Hematopoietic multipotent progenitor cell (in vitro differentiated cells): Measurements from ENCODE around the gene KCNH3. TPM values are rescaled to one million over a fixed set of nuclear protein-coding genes. Genes with fewer than 3 reads are reported as not detected.
"Not testable (repeated sequence)": the region's sequence is repeated elsewhere in the genome, so short reads cannot be mapped to it uniquely, and the experiment has no call there.

ENCODE experiments used
- DNase-seq, 3 donors: peaks; one replicate each; pipeline ENCODE4 v3.0.0-alpha.2; 2011 to 2015; ENCODE audit warnings: low read depth in 2 of 3, low spot score in 2 of 3
- total RNA-seq: library from RNA; depleted of rRNA; stranded (reverse); fragments of >200 nt; gene quantifications from one replicate; pipeline ENCODE4 v1.2.3, GENCODE V29; 2012

KCNH3 gene
- total RNA-seq, 1 donor: 2.2 TPM

DNA sequence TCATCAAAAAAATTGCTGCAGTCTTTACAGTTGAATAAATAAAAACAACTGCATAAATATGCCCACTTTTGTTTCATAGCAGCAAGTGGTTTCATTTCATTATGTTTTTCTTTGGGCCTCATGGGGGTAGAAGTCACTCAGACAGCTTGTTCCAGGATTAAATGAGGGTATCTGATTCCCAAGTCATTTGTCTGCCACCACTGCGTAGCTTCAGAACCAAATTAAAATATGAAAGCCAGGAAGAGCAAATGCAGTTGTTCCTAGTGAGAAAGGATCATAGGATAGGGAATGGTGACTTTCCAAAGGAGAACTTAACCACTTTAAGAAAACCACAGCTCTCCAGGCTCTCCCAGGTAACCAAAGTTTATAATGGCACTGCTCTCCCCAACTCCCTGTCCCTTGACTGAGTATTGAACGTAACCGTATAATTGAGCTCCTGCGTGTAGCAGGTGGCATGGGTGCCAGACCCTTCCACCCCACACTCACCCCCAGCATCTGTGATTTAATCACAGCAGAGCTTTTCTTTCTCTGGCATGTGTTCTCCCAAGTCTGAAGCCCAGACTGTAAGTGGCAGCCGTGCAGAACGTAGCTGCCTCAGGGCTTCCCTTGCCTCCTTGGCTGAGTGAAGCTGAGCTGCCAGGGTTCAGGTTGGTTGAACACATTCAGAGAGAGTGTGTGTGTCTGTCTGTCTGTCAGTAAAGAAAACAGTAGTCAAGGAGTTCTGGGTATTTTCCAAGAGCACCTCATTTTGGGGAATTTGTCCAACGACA lies 11.3 kb upstream of the KCNH3 start:
- DNase-seq: no peak

DNA sequence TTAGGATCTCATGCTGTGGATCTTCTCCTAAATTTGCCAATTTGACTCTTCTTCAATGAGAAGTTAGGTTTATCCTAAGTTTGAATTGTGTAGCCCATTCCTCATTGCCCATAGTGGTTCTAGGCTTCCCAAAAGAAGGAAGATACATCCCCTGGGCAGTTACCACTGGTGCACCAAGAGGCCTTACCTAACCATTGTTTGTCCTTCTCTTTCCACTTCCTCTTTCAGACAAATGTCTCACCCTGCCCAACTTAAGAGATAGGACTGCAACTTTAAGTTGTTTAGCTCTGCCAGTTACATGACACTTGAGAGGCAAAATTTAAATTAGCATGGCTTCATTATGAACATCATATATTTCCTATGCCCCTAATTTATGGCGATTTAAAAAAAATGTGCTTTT lies 9.4 kb upstream of the KCNH3 start:
- DNase-seq: peak in 1 of 3 donors; percentile 40

DNA sequence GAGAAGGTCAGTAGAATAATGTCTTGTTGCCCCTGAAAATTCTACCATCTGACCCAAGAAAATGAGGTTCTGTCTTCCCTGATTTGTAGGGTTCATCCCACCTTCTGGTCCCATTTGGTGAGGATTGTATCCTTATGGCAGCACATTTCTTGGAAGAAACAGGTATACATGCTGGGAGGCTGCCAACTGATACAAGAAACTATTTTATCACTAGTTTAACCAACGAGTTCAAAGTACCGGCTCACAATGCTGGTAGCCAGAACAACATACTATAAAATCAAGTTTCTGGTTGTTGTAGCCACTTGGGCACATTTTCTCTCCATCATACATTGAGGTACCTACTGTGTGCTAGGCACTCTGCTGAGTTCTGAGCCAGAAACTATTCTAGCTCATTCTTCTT lies 7.1 kb upstream of the KCNH3 start:
- no peak for DNase-seq

DNA sequence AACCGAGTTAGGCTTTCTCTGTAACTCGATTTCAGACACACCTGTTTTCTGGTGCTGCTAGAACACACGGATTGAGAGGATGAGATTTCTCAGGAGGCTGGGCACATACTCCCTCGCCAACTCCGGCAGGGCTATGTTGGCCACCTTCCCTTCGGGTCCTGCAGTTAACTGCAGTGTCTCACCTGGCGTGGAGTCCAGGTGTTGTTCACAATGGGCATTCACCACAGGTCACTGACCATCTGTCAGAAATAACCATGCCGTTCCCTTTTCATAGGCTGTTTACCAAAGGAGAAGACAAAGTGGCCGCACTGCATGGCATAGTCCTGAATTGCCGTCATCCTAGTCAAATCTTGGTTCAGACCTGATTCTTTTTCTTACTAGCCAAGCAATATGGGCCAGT lies 5.5 kb upstream of the KCNH3 start:
- DNase-seq: no peak

DNA sequence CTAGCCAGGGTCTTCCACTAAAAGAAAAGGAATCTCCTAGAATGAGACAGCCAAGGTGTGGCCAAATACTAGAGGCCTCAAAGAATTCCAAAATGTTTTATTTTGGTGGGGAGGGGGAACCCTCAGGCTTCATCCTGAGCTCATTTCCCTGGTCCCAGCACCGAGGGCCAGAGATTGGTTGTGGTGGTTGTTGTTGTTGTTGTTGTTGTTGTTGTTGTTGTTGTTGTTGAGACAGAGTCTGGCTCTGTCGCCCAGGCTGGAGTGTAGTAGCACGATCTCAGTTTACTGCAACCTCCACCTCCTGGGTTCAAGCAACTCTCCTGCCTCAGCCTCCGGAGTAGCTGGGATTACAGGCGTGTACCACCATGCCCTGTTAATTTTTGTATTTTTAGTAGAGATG lies 4.7 kb upstream of the KCNH3 start:
- not testable (repeated sequence) for DNase-seq

DNA sequence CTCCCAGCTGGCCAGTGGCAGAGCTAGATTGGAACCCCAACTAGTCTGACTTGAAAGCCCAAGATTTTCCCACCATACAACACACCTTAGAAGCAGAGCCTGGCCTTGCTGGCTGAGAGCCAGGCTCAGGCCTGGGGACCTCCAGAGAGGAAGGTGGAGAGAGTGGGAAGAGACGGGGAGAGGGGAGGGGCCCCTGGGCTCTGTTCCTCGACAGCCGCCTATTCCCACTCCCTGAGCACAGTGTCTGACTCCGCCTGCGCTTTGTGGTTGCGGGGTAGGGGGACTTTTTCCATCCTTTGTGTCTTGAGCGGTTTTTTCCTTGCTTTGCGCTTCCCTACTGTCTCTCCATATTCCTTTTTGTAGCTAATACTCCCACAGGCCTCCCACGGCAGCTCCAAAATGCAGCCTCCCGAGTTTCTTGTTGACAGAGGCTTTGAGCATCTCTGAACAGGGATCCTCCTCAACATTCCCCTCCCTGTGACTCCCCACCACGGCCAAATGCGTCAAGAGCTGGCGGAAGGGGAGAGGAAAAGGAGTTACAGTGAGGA lies 4.0 kb upstream of the KCNH3 start:
- no peak for DNase-seq

DNA sequence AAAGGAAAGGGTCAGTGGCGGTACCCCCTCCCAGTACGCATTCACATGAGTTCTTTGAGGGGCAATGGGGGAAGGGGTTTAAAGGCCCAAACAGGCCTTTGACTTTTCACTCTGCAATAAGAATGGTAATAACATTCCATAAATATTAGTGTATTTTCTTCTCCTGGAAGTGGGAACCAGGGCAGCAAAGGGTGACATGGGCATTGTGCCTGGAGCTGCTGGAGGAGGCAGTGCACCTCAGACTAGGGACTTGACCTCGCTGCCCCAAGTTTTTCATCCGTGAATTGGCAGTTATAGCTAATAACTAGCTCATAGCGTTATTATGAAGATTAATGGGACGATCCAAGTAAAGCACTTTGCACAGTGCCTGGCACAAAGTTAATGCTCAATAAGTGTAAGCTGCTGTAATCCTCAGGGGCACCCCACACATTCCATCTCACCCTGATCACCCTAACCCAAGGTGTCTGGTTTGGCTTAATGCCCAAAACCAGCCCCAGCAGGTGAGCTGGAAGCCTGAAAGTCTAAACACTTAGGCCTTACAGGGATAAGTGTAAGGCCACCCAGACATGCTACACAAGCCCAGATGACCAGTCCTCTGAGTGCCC lies 2.8 kb upstream of the KCNH3 start:
- DNase-seq: no peak

DNA sequence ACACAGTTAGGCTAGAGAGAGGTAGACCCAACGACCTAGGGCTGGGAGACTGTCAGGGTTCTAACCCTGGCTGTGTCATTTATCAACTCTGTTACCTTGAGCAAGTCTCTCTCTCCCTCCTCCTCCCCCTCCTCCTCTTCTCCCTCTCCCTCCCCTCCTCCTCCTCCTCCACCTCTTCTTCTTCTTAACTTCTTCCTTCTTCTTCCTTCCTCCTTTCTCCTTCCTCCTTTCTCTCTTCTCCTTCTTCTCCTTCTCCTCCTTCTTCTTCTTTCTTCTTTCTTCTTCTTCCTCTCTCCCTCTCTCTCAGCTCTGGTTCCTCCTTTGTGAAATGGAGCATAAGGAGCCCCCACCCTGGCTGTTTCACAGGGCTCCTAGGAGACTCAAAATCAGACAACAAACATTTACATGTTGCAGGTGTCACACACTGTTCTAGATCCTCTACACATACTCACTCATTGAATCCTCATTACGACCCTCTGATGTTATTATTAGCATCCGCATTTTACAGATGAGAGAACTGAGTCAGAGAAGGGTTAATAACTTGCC lies 2.2 kb upstream of the KCNH3 start:
- peak in 1 of 3 donors; percentile 48 for DNase-seq

DNA sequence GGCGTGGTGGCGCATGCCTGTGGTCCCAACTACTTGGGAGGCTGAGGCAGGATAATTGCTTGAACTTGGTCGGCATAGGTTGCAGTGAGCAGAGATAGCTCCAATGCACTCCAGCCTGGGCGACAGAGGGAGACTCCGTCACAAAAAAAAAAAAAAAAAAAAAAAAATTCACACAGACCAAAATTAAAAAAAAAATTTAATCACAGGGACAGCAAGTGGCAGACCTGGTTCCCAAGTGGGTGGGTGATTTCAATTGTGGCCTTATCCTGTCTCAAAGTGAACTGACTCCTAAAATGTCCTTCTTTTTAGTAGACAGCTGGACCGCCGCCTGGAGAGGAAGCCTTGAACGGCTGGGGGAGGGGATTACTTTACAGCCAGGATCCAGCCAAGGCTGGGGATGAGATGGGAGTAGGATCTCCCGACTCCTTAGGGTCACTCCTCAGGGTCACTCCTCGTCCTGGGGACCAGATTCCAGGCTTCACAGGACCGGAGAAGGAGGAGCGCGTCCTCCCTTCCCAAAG lies 1.5 kb upstream of the KCNH3 start:
- no peak for DNase-seq

DNA sequence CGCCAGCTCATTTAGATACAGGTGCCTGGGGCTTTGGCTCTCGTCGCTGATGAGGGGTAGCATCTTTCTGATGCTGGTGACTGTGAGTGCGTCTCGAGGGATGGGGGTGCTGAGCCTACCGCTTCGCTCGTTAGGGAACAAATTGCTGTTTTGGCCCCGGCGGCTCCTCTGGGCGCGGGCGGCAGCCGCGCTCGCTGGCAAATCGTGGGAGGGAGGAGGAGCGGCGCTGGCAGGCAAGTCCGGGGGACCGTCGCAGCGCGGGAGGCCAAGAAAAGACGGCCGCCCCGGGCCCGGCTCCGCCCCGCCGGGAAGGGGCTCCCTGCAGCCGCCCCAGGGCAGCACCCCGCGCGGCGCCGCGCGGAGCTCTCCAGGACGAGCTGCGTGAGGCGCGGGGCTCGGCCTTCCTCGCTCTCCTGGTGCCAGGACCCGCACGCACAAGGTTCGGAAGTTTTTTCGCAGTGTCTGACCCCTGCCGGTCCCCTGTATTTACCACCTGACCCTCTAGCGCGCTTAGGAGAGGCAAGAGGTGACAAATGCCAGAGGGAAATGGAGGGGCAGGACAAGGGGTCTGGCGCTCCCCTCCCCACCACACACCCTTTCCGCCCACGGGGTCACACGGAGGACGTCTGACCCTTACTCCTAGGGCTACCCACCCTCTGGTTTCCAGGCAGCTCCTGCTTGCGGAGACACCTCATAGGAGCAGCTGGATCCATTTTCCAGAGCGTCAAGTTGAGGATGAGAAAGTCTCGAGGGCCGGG lies 899 bp upstream of the KCNH3 start:
- DNase-seq: peak in 1 of 3 donors; percentile 31

DNA sequence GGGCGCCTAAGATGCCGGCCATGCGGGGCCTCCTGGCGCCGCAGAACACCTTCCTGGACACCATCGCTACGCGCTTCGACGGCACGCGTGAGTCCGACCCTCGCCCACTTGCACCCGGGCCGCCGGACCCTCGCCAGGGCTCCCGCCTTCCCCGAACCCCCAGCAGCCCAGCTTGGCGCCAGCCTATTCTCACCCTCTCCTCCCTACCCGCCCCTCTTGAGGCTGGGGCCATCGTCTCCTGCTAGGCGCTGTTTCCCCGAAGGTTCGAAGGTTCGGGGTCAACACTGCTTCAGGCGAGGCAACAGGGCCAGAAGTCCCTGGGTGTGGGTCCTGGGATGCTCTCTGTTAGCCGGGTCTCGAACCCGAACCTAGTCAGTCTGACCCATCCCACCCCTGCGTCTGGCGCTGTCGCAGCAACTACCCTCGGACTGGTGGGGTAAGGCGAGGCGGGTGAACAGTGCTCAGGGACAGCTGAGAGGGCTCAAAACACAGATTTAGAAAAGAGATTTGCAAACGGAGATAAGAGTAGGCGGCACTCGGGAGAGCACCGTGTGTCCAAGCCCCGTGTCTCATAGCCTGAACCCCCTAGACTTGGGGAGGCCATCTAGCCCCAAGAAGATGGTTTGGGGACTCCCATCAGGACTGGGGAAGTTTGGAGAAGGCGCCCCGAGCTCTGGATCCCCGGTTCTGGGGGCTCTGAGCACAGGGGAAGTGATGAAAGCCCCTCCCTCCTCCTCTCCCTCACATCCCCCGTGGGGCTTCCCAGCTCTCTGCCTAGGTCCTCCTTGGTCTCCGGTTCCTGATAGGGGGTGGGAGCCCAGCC lies 787 bp downstream of the KCNH3 start:
- DNase-seq: no peak

DNA sequence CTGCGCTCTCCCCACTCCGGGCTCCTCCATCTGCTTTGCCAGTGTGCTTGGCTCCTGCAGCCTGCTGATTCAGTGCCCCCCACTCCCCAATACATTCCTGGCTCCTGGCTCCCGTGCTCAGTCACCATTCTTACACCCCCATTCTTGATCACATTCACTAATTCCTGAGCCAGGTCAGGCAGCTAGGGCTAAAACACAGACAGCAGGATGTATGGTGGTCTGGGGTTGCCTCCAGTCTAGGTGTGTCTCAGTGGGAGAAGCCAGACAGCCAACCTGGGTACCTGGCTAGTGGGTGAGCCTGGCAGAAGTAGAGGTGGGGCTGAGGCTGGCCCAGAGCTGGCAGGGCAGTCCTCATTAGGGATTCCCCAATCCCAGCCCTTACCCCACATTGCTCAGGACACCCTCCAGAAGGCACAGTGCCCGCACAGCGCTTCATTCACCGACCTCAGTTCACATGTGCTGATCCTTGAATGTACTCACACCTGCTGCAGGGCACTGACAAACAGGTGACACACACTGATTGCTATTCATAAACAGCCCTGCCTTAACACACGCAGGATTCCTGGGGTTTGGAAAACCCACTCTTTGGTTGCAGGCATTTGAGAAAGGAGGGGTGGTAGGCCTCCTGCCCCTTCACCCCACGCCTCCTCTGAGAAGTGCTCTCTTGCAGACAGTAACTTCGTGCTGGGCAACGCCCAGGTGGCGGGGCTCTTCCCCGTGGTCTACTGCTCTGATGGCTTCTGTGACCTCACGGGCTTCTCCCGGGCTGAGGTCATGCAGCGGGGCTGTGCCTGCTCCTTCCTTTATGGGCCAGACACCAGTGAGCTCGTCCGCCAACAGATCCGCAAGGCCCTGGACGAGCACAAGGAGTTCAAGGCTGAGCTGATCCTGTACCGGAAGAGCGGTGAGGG lies 1.7 kb downstream of the KCNH3 start:
- DNase-seq: no peak

DNA sequence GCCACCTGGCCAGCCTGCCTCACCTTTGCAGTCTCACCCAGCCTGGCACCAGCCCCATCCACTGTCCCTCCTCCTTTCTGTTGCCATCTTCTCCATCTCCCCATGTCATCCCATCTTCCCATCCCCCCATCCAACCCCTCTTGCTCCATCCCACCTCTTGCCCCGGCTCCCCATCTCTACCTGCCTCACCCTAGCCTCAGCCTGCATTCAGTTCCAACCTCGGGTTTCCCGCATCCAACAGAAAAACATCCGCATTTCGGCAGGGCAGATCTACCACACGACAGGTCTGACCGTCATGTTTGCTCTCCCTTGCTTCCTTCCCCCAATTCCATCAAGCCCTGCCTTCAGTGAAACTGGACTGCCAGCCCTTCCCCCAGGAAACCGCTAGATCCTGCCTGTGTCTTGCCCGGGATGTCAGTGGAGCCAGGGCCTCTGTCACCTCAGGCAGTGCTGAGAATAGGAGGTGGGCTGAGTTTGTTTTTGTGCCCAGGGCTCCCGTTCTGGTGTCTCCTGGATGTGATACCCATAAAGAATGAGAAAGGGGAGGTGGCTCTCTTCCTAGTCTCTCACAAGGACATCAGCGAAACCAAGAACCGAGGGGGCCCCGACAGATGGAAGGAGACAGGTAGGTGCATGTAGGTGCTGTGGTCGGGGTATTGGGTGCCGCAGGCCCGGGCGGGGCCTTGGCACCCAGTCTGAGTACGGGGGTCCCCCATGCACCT lies 2.5 kb downstream of the KCNH3 start:
- DNase-seq: no peak

DNA sequence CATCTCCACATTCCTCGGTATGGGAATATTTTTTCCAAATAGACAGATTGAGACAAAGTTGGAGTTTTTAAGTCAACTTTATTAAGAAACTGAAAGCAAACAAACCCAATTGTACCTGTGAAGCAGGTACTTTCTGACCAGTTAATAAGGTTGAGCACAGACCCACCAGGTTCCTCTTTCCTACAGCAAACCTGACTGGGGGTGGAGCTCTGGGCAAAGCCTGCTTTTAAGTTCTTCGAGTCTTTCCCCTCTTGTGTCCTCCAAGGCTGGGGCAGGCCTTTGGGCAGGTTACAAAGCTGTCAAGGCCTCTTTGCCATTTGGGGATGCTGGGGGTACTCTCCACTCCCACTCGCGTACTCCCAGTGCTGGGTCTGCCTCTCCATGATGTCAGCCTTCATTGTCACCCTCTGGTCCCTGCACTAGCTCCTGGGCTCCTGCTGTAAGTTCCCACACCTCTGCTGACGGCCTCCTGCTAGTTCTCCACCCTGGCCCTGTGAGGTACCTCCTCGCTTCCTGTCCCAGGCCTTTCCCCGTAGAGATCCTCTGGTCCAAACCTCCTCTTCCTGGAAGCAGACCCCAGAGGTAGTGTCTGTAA lies 3.2 kb downstream of the KCNH3 start:
- peak in 1 of 3 donors; percentile 21 for DNase-seq

DNA sequence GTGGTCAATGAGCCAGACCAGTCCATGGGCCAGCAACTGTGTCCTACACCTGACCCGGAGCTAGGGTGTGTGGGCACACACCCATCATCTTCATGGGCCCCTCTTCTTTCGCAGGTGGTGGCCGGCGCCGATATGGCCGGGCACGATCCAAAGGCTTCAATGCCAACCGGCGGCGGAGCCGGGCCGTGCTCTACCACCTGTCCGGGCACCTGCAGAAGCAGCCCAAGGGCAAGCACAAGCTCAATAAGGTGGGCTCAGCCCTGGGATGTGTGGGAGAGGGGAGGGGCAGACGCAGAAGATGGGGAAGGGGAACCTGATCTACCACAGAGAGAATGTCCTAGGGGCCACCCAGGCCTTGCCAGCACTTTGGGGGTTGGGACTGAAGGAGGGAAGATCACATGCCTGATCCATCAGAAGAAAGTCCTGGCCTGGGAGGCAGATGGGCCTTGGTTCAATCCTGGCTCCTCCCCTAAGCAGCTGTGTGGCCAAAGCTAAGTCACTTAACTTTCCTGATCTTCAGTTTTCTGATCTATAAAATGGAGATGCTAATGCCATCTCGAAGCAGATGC lies 3.8 kb downstream of the KCNH3 start:
- DNase-seq: no peak

DNA sequence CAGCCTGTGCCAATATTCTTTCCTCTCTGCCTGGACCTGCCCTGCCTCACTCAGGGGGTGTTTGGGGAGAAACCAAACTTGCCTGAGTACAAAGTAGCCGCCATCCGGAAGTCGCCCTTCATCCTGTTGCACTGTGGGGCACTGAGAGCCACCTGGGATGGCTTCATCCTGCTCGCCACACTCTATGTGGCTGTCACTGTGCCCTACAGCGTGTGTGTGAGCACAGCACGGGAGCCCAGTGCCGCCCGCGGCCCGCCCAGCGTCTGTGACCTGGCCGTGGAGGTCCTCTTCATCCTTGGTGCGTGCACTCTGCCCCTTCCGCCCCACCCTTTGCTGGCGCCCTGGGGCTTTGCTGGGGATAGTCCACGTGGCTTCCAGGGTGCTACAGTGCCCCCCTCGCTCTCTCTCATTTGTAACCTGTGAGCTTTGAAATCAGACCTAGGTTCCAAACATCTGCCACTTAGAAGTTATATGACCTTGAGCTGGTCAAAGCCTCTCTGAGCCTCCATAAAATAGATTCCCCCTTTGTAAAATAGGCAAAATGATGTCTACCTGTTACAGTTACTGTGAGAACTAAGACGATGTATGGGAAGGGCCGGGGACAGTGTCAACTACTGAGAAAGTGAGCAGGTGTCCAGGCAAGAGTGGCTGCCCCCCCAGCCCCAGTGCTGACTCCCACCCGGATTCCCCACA lies 4.5 kb downstream of the KCNH3 start:
- DNase-seq: no peak
